NB4 (cell line): ENCODE results near the gene CHRM1.

ENCODE experiments used
- POLR2A ChIP-seq: IDR thresholded peaks from 2 replicates; pipeline ENCODE4 v1.6.1; 2011; ENCODE audit warnings: mild to moderate bottlenecking; ENCODE audit not compliant: insufficient read length; ENCODE audit errors: extremely low read depth
- TF ChIP-seq, protein P1 (sequence below): IDR thresholded peaks from one replicate; pipeline ENCODE4 v1.5.1; 2012; ENCODE audit warnings: low read depth, low read length
- TF ChIP-seq, protein P2 (sequence below): IDR thresholded peaks from 2 replicates; pipeline ENCODE4 v1.6.1; 2011; ENCODE audit warnings: low read depth, low read length

DNA sequence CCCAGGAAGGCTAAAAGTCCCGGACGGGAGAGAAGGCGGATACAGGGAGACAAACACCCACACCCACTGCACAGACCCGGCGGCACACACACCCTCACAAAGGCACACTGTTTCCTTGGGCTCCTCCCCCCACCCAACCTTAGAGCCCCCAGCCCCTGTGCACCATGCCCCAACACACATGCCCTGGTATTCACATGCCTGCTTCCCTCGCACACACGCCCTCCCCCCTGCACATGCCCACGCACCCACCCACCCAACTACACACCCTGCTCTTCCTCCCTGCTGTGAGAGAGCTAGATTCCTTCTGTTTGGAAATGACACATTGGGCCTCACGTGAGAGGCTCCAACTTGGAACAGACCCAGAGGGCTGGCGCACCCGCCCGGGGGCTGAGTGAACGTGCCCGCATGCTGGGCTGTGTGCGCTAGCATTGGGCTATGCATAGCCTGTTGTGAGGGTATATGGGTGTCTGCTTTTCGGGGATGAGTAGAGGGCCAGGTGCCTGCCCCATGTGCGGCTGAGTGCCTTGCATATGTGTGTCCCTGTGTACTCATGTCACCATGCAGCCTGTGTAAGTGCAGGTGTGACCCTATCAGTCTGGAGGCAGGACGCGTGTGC lies 518 bp upstream of the CHRM1 start:
- TF ChIP-seq, protein P1, sequence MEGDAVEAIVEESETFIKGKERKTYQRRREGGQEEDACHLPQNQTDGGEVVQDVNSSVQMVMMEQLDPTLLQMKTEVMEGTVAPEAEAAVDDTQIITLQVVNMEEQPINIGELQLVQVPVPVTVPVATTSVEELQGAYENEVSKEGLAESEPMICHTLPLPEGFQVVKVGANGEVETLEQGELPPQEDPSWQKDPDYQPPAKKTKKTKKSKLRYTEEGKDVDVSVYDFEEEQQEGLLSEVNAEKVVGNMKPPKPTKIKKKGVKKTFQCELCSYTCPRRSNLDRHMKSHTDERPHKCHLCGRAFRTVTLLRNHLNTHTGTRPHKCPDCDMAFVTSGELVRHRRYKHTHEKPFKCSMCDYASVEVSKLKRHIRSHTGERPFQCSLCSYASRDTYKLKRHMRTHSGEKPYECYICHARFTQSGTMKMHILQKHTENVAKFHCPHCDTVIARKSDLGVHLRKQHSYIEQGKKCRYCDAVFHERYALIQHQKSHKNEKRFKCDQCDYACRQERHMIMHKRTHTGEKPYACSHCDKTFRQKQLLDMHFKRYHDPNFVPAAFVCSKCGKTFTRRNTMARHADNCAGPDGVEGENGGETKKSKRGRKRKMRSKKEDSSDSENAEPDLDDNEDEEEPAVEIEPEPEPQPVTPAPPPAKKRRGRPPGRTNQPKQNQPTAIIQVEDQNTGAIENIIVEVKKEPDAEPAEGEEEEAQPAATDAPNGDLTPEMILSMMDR, result no peak
- TF ChIP-seq POLR2A, result no peak
- TF ChIP-seq, protein P2, sequence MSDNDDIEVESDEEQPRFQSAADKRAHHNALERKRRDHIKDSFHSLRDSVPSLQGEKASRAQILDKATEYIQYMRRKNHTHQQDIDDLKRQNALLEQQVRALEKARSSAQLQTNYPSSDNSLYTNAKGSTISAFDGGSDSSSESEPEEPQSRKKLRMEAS, result no peak
